Measurements from ENCODE around the gene ZNF366.

- TF ChIP-seq RFX5 (IDR thresholded peaks at IDR 0.05) (no peak), CTCF (IDR thresholded peaks at IDR 0.05) (no peak), BHLHE40 (IDR thresholded peaks at IDR 0.05; ENCODE audit: low read depth, low read length) (no peak), RAD21 (conservative IDR thresholded peaks at IDR 0.05 in 1 of 2, IDR thresholded peaks at IDR 0.05 in 1 of 2) (no peak), POLR2A (IDR thresholded peaks at IDR 0.05; ENCODE audit: low read length) (no peak), MAZ (IDR thresholded peaks at IDR 0.05; ENCODE audit: borderline replicate concordance, low read depth, low read length) (no peak), MYC (IDR thresholded peaks at IDR 0.05; ENCODE audit: borderline replicate concordance, low read length) (no peak), NR3C1 (IDR thresholded peaks at IDR 0.05) (no peak), EP300 (IDR thresholded peaks at IDR 0.05) (no peak), REST (IDR thresholded peaks at IDR 0.05) (no peak), ESRRA (IDR thresholded peaks at IDR 0.05; ENCODE audit: borderline replicate concordance, low read length) (no peak), JUN (IDR thresholded peaks at IDR 0.05) (no peak)
Observed at GRCh38 chr5:72498284-72498683, 8.9 kb downstream of the ZNF366 start.

Data from A549 (cell line).